DOHH2 (cell line): ENCODE measurements around the gene SF3B6.

Experiments
- H3F3A ChIP-seq: fragments of 200-600 bp; sonication (generic), shearing (Covaris generic); 2 replicates; pipeline ENCODE4 v1.6.0; 2016; ENCODE audit warnings: antibody characterized with exemption, mild to moderate bottlenecking; ENCODE audit not compliant: control insufficient read depth, insufficient read depth
- H3K27ac ChIP-seq: fragments of 200-600 bp; sonication (generic); 2 replicates; pipeline ENCODE4 v1.5.1; 2014; ENCODE audit warnings: low read depth, mild to moderate bottlenecking, low read length, moderate library complexity
- H3K27me3 ChIP-seq: fragments of 200-600 bp; sonication (generic); 2 replicates; pipeline ENCODE4 v1.6.1; 2014; ENCODE audit warnings: mild to moderate bottlenecking, low read length, mixed read lengths; ENCODE audit not compliant: control insufficient read depth
- H3K36me3 ChIP-seq: fragments of 200-600 bp; sonication (generic); 2 replicates; pipeline ENCODE4 v1.6.1; 2014; ENCODE audit warnings: mild to moderate bottlenecking, low read length, moderate library complexity, mixed read lengths; ENCODE audit not compliant: control insufficient read depth
- H3K4me1 ChIP-seq: fragments of 200-600 bp; sonication (generic); 2 replicates; pipeline ENCODE4 v1.6.1; 2014; ENCODE audit warnings: mild to moderate bottlenecking, low read length, mixed read lengths; ENCODE audit not compliant: control insufficient read depth
- H3K4me2 ChIP-seq: fragments of 200-600 bp; sonication (generic); 2 replicates; pipeline ENCODE4 v1.6.0; 2014; ENCODE audit warnings: mild to moderate bottlenecking, low read length, moderate library complexity
- H3K4me3 ChIP-seq: fragments of 200-600 bp; sonication (generic); 2 replicates; pipeline ENCODE4 v1.5.1; 2014; ENCODE audit warnings: mild to moderate bottlenecking, low read length, mixed read lengths
- H3K79me2 ChIP-seq: fragments of 200-600 bp; sonication (generic); 2 replicates; pipeline ENCODE4 v1.6.1; 2014; ENCODE audit warnings: mild to moderate bottlenecking, low read length, mixed read lengths; ENCODE audit not compliant: control insufficient read depth
- H3K9me2 ChIP-seq: fragments of 200-600 bp; sonication (generic); replicated peaks from 2 replicates; pipeline ENCODE4 v1.6.1; 2014; ENCODE audit warnings: mild to moderate bottlenecking, low read length, mixed read lengths; ENCODE audit not compliant: control insufficient read depth
- H3K9me3 ChIP-seq: fragments of 200-600 bp; sonication (generic); 2 replicates; pipeline ENCODE4 v1.6.1; 2014; ENCODE audit warnings: antibody characterized with exemption, low read length, mixed read lengths; ENCODE audit not compliant: control insufficient read depth, insufficient read depth
- H4K20me1 ChIP-seq: fragments of 200-600 bp; sonication (generic); 2 replicates; pipeline ENCODE4 v1.6.0; 2014; ENCODE audit warnings: low read depth, mild to moderate bottlenecking, antibody characterized with exemption, low read length, moderate library complexity; ENCODE audit not compliant: control insufficient read depth, insufficient read depth
- CTCF ChIP-seq: fragments of 200-600 bp; sonication (generic); IDR thresholded peaks from one replicate; pipeline ENCODE4 v1.5.1; 2014; ENCODE audit warnings: antibody characterized with exemption, mild to moderate bottlenecking, low read depth, low read length; ENCODE audit not compliant: poor library complexity, severe bottlenecking
- EZH2phosphoT487 ChIP-seq: fragments of 200-600 bp; sonication (generic); IDR thresholded peaks from 2 replicates; pipeline ENCODE4 v1.6.1; 2017; ENCODE audit warnings: borderline replicate concordance, mild to moderate bottlenecking, antibody characterized with exemption, low read length, moderate library complexity, mixed read lengths

SF3B6 gene

GRCh38 chr2:24048769-24049484 is 27.2 kb downstream of the SF3B6 start:
- Histone ChIP-seq H3K27ac (no peak overlapping the region), H3K4me2 (peak overlapping the region; percentile 98)

GRCh38 chr2:24047703-24048033 is 28.5 kb downstream of the SF3B6 start:
- Histone ChIP-seq H3K36me3 (no peaks in the 10 kb centered on the region; the same call in 1 of the 2 replicates), H3K9me3 (no peaks in the 10 kb centered on the region), H3K27ac (peak overlapping the region; percentile 29; the same call in 1 of the 2 replicates), H3K27me3 (peaks cover 24% of the 10 kb centered on the region), H4K20me1 (no peaks in the 10 kb centered on the region), H3F3A (peaks cover 15% of the 10 kb centered on the region), H3K4me3 (peak overlapping the region; percentile 87), H3K4me1 (peaks cover 36% of the 10 kb centered on the region), H3K4me2 (peak overlapping the region; percentile 81), H3K79me2 (peaks cover 38% of the 10 kb centered on the region), H3K9me2 (no peaks in the 10 kb centered on the region)
- no peak for TF ChIP-seq CTCF
- TF ChIP-seq EZH2phosphoT487: no peak

More at GRCh38 chr2:24048769-24049484, 27.2 kb downstream of the SF3B6 start:
- peaks cover 15% of the 10 kb centered on the region for H3F3A ChIP-seq
- peaks cover 36% of the 10 kb centered on the region for H3K4me1 ChIP-seq
- no peaks in the 10 kb centered on the region; the same call in 1 of the 2 replicates for H3K36me3 ChIP-seq
- TF ChIP-seq EZH2phosphoT487 (no peak), CTCF (no peak)
- H4K20me1 ChIP-seq: no peaks in the 10 kb centered on the region
- no peaks in the 10 kb centered on the region for H3K9me3 ChIP-seq
- peak overlapping the region; percentile 80 for H3K4me3 ChIP-seq
- H3K79me2 ChIP-seq: peaks cover 29% of the 10 kb centered on the region
- H3K9me2 ChIP-seq: no peaks in the 10 kb centered on the region
- peaks cover 24% of the 10 kb centered on the region for H3K27me3 ChIP-seq

- Histone ChIP-seq H3K4me2 (peak within 1 kb of the TSS; percentile 98), H3K27ac (peak within 1 kb of the TSS; percentile 29), H3K9me2 (no peaks in the 10 kb centered on the region), H3K36me3 (no peaks in the 10 kb centered on the region; the same call in 1 of the 2 replicates), H3K9me3 (no peaks in the 10 kb centered on the region), H3K27me3 (peaks cover 23% of the 10 kb centered on the region), H3K79me2 (peaks cover 38% of the 10 kb centered on the region), H4K20me1 (no peaks in the 10 kb centered on the region), H3F3A (peaks cover 15% of the 10 kb centered on the region), H3K4me1 (peaks cover 36% of the 10 kb centered on the region), H3K4me3 (peak within 1 kb of the TSS; percentile 87)
- TF ChIP-seq CTCF (no peak), EZH2phosphoT487 (no peak)
Observed at GRCh38 chr2:24046930-24047702, 29.0 kb downstream of the SF3B6 start, which contains the start of gene WDCP. Gene WDCP, minus strand, starts transcription at chr2:24047391. Its CDS starts 7,897 bp downstream, at chr2:24039494.
